ENCODE results near the gene SMARCD2.

Gene SMARCD2

GRCh38 chr17:63826468-63827001 is 15.9 kb downstream of the SMARCD2 start:
- TF ChIP-seq FOXP2 (optimal IDR thresholded peaks at IDR 0.05; ENCODE audit: borderline replicate concordance, extremely low read depth, extremely low read length, insufficient read depth) (no peak), REST (IDR thresholded peaks at IDR 0.05; ENCODE audit: insufficient read depth in 1 of 2, low read depth in 2 of 2, low read length in 2 of 2) (peak in 1 of 2 experiments; percentile 61; a peak in 2 of 4 replicates), SIN3A (IDR thresholded peaks at IDR 0.05; ENCODE audit: borderline replicate concordance, insufficient read depth, low read length) (0 out of 2 replicates have a peak, but pooled peaks have one; percentile 55)

- no peak for TF ChIP-seq SIN3A (IDR thresholded peaks at IDR 0.05; ENCODE audit: borderline replicate concordance, insufficient read depth, low read length)
- no peak for TF ChIP-seq FOXP2 (optimal IDR thresholded peaks at IDR 0.05; ENCODE audit: borderline replicate concordance, extremely low read depth, extremely low read length, insufficient read depth)
- no peak for TF ChIP-seq REST (IDR thresholded peaks at IDR 0.05; ENCODE audit: insufficient read depth in 1 of 2, low read depth in 2 of 2, low read length in 2 of 2)
- TF ChIP-seq TAF1 (IDR thresholded peaks at IDR 0.05; ENCODE audit: borderline replicate concordance, insufficient read depth, low read length), result no peak
- no peak for TF ChIP-seq POLR2AphosphoS5 (IDR thresholded peaks at IDR 0.05; ENCODE audit: low read depth, low read length)
Measured at GRCh38 chr17:63824362-63824761, 18.1 kb downstream of the SMARCD2 start.

DNA sequence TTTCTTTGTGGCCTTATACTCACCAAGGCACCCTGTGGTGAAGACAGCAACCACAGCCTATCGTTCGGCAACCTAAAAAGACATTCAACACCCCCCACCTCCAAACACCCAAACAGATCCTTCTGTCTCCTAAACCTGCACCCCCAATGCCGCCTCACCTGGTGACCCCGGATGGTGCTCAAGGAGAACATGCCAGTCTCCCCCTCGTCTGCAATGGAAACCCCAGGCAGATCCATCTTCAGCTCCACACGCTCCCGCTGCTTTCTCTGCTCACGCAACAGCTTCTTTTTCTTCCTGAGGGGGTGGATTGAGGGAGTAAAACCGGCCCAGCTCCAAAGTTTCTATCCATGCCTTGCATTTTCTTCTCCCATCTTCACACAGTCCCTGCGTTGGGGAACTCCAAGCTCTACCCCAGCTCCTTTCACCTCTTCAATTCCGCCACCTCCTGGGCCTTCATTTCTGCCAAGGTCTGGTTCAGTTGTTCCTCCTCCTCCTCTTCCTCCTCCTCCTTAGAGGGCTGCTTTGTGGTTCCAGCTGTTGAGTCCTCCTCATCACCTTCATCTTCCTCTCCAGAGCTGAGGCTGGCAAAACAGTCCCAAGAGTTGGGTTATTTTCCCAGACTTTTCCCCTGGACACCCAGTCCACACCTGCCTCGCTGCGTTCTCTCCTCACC is 18.7 kb downstream of the SMARCD2 start:
- no peak; the same call in 1 of the 2 replicates for TF ChIP-seq POLR2AphosphoS5 (IDR thresholded peaks at IDR 0.05; ENCODE audit: low read depth, low read length)
- no peak for TF ChIP-seq TAF1 (IDR thresholded peaks at IDR 0.05; ENCODE audit: borderline replicate concordance, insufficient read depth, low read length)
- no peak for TF ChIP-seq REST (IDR thresholded peaks at IDR 0.05; ENCODE audit: insufficient read depth in 1 of 2, low read depth in 2 of 2, low read length in 2 of 2)
- TF ChIP-seq SIN3A (IDR thresholded peaks at IDR 0.05; ENCODE audit: borderline replicate concordance, insufficient read depth, low read length), result no peak
- TF ChIP-seq FOXP2 (optimal IDR thresholded peaks at IDR 0.05; ENCODE audit: borderline replicate concordance, extremely low read depth, extremely low read length, insufficient read depth), result no peak

DNA sequence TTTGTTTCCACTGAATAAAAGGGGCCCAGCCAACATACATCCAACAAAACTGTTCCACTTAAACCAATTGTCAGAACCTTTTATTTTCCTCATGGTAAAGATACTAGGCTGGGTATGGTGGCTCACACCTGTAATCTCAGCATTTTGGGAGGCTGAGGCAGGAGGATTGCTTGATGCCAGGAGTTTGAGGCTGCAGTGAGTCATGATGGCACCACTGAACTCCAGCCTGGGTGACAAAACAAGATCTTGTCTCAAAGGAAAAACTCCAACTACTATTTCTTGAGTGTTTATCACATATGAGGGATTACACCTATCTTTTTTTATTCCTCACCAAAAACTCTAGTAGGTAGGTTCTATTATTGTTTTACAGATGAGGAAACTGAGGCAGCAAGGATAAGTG is 19.9 kb downstream of the SMARCD2 start:
- no peak for TF ChIP-seq SIN3A (IDR thresholded peaks at IDR 0.05; ENCODE audit: borderline replicate concordance, insufficient read depth, low read length)
- no peak for TF ChIP-seq POLR2AphosphoS5 (IDR thresholded peaks at IDR 0.05; ENCODE audit: low read depth, low read length)

GRCh38 chr17:63821804-63822203 is 20.7 kb downstream of the SMARCD2 start:
- TF ChIP-seq SIN3A (IDR thresholded peaks at IDR 0.05; ENCODE audit: borderline replicate concordance, insufficient read depth, low read length), result no peak
- no peak for TF ChIP-seq REST (IDR thresholded peaks at IDR 0.05; ENCODE audit: insufficient read depth in 1 of 2, low read depth in 2 of 2, low read length in 2 of 2)
- TF ChIP-seq FOXP2 (optimal IDR thresholded peaks at IDR 0.05; ENCODE audit: borderline replicate concordance, extremely low read depth, extremely low read length, insufficient read depth), result no peak
- TF ChIP-seq TAF1 (IDR thresholded peaks at IDR 0.05; ENCODE audit: borderline replicate concordance, insufficient read depth, low read length), result no peak
